Cortex of kidney (tissue), 1 donor: ENCODE measurements around the gene CARD16.
"Not testable (repeated sequence)": the region's sequence is repeated elsewhere in the genome, so short reads cannot be mapped to it uniquely, and the experiment has no call there.

Experiments
- DNase-seq: peaks from one replicate; lab custom pipeline; 2025; lab: John Stamatoyannopoulos, UW

Gene CARD16

DNA sequence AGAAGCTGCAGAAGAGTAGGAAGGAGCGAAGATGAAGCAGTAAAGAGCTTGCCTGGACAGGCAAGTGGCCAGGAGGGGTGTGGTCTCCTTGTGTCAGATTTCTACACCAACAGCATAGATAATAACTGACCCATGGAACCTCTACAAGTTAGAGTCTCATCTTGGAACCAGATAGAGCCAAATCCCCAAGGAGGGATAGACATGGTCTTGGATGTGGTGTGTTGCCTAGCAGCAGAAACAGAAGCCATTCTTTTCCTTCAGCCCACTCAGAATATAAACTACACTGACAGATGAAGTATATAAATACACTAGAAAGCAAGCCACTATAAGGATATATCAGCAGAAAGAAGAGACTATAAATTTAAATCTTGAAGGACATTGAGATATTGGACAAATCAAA lies 4.3 kb upstream of the CARD16 start:
- no peak for DNase-seq

DNA sequence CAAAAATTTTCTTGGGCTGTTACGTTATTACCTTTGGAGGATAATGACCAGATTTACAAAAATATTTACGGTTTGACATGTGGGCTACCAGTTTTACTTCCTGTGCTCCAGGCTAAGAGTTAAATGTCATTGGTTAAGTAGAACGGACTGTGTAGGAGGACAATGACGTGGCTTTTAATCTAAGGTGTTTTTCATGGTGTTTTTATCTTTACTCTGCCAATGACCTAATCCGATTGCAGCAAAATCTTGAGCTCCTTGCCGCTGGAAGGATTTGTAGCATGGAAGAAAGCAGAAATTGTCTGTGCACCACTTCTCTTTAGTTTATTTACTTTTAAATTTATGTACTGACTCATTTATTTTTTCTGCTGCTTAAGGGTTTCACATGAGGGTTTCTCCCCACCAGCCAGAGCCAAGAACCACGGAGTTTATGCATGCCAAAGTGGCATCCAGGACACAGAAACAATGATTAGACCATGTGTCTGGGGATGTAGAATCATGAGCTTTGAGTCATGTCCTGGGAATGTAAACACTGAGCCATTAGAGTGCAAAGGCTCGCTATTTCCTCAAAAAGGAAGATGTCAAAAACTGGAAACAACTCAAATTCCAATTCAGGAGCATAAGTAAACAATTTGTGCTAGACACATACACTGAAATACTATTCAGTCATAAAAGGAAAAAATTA lies 1.9 kb upstream of the CARD16 start:
- DNase-seq = no peak

DNA sequence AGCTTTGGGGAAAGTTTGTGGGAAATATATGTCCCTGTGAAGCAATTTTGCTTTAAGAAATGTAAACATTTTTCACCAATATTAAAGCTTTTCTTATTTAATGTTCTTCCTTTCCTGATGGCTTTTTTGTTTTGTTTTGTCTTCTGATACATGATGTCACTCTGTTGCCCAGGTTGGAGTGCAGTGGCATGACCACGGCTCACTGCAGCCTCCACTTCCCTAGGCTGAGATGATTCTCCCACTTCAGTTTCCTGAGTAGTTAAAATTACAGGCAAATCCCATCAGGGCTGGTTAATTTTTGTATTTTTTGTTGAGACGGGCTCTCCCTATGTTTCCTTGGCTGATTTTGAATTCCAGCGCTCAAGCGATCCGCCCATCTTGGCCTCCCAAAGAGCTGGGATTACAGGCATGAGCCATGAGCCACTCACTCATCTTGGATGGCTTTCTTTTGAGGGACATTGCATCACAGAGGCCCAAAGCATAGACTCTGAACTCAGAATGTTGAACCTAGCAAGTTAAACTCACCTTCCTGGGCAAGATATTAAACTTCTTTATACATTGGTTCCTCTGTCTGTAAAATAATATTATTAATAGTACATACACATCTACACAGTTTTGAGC lies 651 bp upstream of the CARD16 start:
- DNase-seq = no peak

DNA sequence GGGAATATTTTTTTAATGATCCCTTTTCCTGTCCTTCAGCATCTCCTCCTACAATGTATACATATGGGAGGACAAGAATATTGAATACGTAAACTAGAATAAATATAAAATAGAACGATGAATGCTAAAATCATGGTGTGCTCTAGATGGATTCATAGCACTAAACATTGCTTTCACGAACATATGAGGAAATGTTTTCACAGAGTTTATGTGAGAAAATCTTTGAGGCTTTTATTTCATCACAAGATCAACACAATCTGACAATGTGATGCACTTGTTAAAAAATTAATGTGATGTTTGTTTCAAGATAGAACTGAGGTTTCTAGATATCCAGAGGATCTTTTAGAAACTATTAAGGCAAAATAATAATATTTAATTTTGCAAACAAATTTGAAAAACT lies 3.0 kb downstream of the CARD16 start:
- DNase-seq = no peak

DNA sequence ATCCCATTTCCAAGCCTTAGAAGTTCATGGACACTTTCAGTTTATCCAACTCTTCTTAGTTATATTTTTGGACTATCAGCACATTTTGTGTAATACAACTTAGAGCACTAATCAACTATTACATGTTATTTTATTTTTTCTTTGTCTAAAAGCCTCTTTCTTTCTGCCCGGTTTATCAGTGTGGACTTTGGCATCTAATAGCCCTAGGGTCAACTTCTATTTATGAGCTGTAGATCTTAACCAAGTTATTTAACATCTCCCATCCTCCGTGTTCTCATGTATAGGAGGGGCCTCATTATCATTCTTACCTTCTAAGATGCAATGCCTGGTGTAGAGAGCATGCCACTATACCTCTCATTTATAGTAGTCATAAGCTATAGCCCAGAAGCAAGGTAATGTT lies 4.4 kb downstream of the CARD16 start:
- DNase-seq = no peak

DNA sequence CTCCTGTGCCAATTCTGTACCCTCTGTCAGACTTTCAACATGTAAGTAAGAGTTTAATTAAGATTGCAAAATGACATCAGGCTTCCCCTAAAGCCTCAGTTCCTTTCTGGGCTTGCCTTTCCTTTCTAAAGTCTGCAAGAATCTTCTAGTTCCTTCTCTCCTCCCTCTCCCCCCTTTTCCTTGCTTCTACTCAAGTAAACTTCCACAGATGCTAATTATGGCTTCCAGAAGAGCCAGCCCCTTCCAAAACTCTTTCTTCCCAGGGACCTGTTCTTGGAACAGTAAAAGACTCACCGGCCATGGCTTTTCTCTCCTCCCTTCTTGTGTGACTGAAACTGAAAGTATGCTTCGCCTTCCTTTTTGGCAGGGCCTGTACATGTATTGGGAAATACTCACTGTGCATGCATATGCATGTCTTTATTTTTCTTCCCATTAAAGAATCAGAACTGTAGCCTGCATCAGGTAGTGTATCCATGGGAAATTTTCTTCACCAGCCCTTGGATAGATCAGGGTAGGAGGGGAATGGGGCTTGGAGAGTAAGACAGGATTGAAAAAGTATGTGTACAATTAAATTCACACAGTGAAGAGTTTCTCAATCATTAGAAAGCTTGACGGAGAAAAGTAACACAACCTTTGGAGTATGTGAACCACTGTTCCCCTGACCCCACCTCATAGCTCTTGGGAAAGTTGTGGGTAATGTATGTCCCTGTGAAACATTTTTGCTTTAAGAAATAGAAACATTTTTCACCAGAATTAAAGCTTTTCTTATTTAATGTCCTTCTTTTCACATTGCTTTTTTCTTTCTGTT lies 10.1 kb downstream of the CARD16 start, which contains the start of gene CASP1:
CASP1 (minus strand) TSS at position 332 of the 808 bp plus-strand sequence; CDS start at position 301, 31 bp downstream.
- DNase-seq = no peak

DNA sequence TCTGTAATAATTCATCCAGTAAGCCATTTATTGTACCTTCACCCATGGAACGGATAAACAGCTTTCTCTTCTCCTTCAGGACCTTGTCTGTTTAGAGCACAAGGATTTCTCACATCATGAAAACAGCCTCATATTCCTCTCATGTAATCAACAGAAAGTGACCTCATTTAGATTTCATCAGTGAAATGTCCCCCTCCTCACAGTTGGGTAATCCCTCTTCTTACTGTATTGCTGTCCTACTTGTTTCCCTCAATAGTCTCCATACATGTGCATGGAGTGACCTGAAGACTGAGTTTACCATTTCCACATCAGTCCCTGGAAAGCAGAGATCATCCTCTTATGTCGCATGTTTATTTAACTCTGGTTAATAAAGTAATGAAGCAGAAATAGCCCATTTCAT lies 10.7 kb downstream of the CARD16 start:
- not testable (repeated sequence) for DNase-seq

DNA sequence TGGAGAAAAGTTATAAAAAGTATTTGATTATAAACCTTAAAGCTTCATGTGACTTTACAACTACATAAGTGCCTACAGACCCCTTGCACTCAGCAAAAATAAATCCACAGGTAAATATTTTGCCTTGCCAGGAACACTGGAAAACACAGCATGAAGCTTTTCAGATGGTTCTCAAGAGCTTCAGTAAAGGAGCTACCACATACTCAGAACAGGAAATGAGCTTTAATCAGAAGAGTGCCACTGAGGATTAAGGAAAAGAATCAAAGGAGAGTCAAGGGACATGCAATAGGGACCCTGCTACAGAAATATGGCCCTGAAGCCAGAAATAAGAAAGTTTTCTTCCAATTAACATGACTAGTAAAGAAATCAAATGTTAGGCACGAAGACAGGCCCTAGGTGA lies 11.4 kb downstream of the CARD16 start:
- no peak for DNase-seq

DNA sequence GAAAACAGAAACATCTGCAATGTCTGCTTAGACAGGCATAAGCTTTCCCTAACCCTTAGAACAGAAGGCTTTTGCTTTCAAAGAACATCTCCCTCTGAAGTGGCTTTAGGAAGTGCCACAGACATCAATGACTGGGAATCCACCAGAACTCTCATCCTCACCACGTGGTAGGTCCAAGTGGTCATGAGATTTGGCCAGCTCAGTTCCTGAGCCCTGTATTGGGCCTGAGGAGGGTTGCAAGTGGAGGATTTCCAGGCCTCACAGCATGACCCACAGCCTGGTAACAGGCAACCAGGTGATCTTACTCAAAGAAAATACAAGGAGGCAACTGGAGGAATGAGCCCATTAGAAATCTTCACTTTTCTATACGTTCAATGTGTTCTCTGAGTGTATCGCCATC lies 11.8 kb downstream of the CARD16 start:
- DNase-seq = no peak

DNA sequence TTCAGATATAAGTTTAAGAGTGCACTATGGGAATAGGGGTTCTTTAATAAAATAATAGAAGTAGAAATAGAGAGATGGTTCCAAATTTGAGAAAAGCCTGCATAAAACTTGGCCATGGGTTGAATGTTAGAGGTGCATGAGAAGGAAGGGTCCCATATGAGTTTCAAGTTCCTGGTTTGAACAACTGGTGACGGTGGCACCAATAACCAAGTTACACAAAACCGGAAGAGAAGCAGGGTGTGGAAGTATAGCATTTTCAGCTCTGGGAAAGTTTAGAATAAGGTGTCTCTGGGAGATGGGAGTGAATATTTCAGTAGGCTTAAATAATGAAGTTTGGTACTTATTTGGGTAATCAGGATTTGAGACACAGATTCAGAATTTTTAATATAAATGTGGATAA lies 12.6 kb downstream of the CARD16 start:
- DNase-seq = no peak

DNA sequence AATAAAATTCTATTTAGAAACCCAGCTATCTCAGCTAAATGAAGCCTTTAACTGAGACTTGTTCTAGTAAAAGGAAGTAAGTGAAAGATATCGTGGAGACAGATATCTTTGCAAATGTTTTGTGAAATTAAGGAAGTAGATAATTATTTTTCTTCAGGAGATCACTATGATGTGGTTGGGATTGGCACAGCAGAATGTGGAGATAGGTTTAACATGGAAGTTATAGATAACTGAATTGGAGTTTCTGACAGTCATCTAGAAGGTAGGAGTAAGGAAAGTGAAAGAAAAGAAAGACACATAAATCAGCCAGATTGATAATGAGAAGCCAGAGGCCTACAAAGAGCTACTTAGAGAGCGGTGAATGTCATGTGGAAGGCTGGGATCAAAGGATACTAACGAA lies 17.5 kb downstream of the CARD16 start:
- DNase-seq = no peak

DNA sequence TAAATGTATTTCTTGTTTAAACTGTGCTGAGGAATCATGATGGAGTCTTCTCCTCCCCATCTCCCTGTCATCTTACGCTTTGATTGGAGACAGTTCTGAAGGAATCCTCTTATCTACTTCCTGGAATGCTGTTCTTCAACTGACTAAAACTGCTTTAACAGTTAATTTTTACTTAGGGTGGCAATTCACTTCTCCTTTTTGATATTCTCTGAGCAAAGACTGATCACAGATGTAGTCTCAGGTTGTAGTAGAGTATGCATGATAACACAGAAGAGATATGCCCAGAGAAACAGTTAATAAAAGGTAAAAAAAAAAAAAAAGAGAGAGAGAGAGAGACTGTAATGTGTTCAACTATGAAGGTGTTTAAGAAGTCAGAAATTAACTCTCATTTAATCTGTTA lies 20.7 kb downstream of the CARD16 start:
- no peak for DNase-seq

DNA sequence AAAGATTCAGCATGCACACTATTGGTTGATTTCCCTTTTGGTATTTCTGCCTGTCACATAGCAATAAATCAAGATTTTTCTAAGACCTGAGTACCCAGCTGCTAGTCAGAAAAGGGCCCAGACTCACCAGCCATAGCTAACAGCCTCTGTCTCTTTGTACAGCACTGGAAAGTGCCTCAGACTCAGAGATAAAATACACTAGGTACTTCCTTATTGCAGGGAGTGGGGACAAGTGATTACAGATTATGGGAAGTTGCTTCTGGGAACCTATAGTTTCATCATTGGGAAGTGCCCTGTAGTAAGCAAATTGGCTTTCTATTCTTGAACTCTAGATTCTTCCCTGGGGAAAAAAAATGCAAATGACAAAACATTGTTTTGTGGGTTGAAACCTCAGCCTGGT lies 22.1 kb downstream of the CARD16 start, which contains the start of gene CASP5:
CASP5 (minus strand) TSS at position 166 of the 400 bp plus-strand sequence; CDS start at position 134, 32 bp downstream.
- DNase-seq = no peak

DNA sequence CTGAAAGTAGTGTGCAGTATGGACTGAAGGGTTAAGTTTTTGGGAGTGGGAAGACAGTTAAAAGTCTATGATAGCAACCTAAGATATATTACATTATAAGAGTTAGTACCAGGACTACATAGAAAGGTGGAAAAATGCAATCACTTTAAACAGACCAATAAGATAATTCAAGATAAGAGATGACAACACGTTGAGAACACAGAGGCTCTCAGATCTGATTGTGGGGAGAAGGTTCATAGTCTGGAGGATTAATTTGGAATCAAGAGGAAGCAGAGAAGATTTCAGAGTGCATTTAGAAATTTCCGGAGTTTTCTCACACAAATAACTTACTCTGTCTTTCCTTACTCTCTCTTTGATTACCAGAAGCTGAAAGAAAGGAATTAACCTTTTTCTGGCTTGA lies 22.6 kb downstream of the CARD16 start:
- DNase-seq = no peak

DNA sequence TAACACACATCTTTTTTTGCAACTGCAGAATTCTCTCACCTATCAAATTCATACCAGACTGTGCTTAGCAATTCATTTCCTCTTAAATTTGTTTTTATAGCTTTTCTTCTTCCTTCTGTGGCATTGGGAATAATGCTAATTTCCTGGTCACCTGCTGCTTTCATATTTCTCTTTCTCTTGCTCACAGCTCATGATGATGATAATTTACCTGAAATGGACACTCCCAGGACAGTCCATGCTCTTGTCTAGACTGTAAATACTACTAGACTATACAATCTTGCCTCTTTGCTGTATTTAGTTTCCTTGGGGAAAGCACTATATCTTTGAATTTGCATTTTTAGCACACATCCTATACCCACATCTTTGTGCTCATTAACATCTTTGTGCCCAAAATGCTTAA lies 37.7 kb downstream of the CARD16 start:
- no peak for DNase-seq

DNA sequence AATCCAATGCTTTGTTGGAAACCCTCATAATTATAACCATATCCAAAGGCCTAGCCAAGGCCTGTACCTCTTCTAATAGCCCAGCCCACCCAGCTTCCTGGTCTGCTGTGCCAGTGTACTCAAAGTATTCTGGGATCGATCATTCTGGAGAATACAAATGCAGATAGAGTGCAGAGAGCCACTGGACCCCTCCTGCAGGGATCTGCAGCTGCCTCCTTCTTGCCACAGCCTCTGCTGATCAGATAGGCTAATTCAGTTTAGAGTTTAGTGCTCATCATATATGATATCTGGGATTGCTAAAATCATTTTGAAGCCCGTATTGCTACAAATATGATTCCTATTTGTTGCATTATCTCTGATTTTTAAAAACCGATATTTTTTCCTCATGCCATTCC lies 39.7 kb downstream of the CARD16 start:
- no peak for DNase-seq

DNA sequence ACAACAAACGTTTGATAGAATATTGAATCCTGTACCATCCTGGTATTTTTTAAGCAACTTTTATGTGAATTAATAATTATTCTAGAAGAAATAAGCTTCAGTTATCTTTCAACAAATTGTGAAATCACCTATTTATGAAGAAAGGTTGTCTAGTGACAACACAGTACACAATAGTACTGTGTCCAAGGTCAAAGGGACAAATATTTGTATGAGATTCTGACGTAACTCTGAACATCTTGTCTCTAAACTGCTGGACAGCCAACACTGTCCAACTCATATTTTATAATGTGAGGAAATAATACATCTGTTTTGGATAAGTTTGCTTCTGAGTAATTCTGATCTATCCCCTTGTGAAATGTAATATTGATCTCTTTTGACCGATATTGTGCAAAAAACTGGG lies 41.1 kb downstream of the CARD16 start:
- no peak for DNase-seq

DNA sequence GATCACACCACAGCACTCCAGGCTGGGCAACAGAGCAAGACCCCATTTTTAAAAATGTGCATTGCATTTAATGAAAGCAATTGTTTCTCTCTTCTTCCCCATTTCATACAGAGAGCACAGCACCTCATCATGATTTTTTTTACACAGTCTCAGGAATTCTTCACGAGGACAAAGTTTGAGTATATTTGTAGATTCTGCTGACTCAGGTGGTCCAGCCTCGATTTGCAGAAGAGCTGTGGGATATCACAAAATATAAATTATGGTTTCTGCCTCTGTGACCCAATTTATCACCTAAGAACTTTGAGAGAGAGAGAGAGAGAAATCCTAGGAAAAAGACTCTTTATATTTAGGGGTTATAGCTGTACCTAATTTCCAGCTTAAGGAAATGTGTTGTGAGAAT lies 42.0 kb downstream of the CARD16 start:
- DNase-seq = no peak

DNA sequence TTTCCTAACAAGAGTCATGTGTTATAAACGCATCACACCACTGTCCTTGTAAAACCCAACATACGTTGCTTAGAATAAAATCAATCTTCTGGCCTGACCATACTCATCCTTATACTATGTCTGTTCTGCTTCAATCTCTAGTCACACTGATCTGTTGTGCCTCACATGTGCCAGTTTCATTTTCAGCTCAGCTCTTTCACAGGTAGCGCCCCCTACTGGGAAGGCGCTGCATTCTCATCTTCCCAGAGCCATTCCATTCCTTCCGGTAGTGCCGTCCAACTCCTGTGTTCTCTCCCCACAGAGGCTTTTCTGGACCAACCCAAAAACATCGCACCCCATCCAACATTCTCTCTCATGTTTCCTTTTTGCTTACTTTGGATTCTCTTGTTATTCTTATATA lies 44.3 kb downstream of the CARD16 start:
- no peak for DNase-seq

DNA sequence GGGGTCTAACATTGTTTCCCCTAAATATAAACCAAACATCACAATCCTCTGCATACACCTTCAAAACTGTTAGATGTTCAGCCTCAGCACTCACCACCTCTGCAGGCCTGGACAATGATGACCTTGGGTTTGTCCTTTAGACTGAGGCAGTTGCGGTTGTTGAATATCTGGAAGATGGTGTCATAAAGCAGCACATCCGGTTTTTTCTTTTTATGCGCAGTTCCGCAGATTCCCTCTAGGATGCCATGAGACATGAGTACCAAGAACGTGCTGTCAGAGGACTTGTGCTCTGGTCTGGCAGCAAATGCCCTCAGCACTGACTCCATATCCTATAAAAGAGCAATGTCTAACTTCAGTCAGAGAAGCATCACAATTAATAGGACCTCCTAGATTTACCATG lies 45.0 kb downstream of the CARD16 start:
- DNase-seq = no peak

DNA sequence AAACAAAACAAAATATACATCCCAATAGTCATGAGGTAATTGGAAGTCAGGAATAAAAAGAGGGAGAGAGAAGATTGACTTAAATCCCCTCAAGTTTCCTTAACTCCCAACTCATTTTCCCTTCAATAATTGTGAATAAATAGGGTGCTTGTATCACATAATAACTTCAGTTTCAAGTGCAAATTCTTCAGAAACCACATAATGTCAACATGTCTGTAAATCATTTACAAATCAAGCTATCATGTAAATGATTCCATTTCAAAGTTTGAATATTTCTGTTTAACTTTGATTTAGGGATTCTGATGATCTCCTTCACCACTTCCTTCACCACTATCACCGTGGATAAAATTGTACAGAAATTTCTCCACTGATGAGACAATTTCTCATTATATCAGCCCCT lies 45.4 kb downstream of the CARD16 start:
- no peak for DNase-seq

DNA sequence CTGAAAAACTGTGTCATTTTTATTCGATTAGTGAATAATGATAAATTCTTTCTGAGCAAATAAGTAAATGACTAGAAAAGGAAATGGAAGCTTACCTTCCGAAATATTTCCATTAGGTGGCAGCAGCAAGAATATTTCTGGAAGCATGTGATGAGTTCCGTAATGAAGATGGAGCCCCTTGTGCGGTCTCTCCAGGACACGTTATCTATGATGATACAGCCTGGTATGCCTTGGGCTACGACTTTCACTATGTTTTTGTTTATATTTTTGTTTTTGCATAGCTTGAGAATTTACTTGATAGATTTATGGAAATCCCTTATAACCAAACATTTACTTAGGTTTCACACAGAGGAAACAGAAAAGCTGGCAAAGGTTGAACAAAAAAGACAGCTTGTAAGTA lies 47.8 kb downstream of the CARD16 start:
- DNase-seq = no peak

DNA sequence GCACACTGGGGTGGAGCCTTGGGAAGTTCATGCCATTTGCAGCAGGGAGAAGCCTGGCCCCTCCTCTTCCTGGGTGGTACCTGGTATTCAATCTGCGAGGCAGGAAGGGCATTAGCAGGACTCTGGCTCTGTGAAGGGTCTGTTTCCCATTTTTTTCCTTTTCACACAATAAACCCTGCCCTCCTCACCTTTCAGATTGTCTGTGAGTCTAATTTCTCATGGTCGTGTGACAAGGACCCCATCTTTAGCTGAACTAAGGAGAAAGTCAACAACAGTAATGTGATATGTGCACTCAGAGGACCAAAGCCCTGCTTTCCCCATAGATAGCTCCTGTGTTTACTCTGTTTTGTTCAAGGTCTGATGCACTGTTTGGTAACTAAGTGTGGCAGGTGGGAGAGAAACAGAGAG lies 50.1 kb downstream of the CARD16 start:
- DNase-seq = no peak
